ENCODE results near the gene EML1.

EML1 gene

DNA sequence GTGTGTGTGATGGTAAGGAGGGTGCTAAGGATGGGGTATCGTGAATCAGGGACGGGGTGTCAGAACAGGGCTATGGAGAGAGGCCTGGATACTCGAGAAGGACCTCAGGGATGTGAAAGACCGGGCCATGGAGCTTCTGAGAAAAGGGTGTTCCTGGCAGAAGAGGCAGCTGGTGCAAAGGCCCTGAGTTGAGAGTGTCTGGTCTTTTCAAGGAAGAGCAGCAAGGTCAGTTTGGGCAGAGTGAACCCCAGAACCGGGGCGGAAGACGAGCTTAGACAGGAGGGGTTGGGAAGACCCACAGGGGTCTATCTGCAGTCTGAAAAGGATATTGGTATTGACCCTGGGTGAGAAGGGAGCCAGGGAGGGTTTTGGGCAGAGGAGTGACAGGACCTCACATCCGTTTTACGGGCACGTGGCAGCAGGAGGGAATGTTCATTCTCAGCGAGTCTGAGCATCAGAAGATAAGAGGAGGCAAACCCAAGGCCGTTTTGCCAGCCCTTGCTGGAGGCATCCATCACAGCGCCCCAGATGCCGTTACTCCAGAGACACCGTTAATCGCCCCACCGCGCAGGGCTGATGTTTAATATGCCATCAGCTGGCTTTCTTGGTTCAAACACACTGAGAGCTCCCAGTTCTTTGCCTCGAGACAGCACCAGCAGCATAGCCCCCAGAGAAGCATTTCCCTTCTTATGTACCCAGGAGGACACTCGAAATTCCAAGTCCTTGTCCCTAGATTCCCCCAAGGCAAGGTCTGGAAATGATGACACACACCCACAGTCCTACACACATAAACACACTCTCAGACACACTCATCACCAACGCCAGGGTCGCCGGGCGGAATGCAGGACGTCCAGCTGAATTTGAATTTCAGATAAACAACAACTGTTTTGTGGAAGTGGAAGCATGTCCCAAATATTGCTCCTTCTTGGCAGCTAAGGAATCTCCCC, 41.4 kb upstream of the EML1 start:
- ChIA-PET CTCF (interaction anchor here (0.7 to 1.5 kb wide), 8 partner anchors 11 to 109 kb away, joined by 3 to 4 read pairs (median 3); no protein-coding TSS in a partner anchor), POLR2A (interaction anchor here (0.7 kb wide), 1 partner anchor 149 kb away, joined by 5 read pairs; no protein-coding TSS in a partner anchor)

DNA sequence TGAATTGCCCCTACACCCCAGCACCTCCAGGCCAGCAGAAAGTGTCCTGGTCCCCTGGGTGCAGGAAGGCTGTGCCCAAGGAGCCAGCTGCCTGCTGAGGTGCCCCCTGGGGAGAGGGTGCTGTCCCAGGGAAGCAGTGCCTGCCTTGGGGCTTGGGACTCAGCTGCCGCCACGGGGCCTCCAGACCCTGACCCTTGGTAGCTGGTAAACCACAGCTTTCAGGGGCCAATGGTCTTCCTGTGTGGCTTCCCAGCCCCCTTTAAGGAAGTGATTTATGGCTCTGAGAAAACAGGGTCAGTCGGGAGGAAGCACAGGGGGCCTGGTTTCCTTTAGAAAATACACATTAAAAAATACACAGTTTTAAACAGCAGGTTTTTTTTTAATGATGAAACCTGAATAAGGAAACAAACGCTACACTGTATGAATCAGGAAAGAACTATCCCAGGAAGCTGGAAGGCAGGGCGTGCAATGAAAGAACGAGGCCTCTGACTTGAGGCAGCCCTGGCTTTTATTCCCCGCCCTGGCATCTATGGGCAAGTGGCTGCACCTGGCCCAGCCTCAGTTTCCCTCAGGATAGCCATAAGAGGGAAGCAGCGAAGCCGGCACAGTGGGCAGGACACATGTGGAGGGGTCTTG, 40.6 kb upstream of the EML1 start:
- H3K9me3 ChIP-seq (ENCODE audit: control extremely low read depth in 1 of 5, control insufficient read depth in 4 of 5, insufficient read depth in 2 of 5, low read depth in 1 of 5, low read length in 4 of 5): no peaks in the 10 kb centered on the region
- peak overlapping the region in 6 of 7 experiments; percentile 16 to 70 (median 40) for H3K4me3 ChIP-seq (ENCODE audit: control insufficient read depth in 1 of 7, extremely low read depth in 1 of 7, insufficient read depth in 4 of 7, low read depth in 2 of 7, low read length in 6 of 7)
- DNase-seq: peak in 2 of 3 donors; percentile 66 to 77
- H3K27ac ChIP-seq (ENCODE audit: insufficient read depth in 1 of 2, low read depth in 1 of 2, low read length in 2 of 2, poor library complexity in 1 of 2, severe bottlenecking in 2 of 2): no peak overlapping the region
- POLR2A ChIA-PET: interaction anchor here (0.7 kb wide), 1 partner anchor 149 kb away, joined by 5 read pairs; no protein-coding TSS in a partner anchor
- 0% methylated on average over 6 of the region's 9 CpGs for WGBS (ENCODE audit: insufficient coverage)
- H3K36me3 ChIP-seq (ENCODE audit: control insufficient read depth in 4 of 4, insufficient read depth in 4 of 4, low read length in 3 of 4): no peaks in the 10 kb centered on the region
- H3K4me1 ChIP-seq (ENCODE audit: control extremely low read depth in 1 of 4, control insufficient read depth in 4 of 4, insufficient read depth in 4 of 4, low read length in 3 of 4): peaks cover 0 to 39% (median 27%) of the 10 kb centered on the region in 4 experiments
- peaks cover 0 to 51% (median 13%) of the 10 kb centered on the region in 5 experiments for H3K27me3 ChIP-seq (replicated peaks in 2 of 5; ENCODE audit: control insufficient read depth in 4 of 5, insufficient read depth in 5 of 5, low read length in 4 of 5)
- CTCF ChIA-PET: interaction anchor here (0.7 to 1.5 kb wide), 8 partner anchors 11 to 108 kb away, joined by 3 to 4 read pairs (median 3); no protein-coding TSS in a partner anchor

More for the DNA sequence above, 41.4 kb upstream of the EML1 start:
- peak overlapping the region in 3 of 7 experiments; percentile 47 to 70 (median 62) for H3K4me3 ChIP-seq (ENCODE audit: control insufficient read depth in 1 of 7, extremely low read depth in 1 of 7, insufficient read depth in 4 of 7, low read depth in 2 of 7, low read length in 6 of 7)
- H3K4me1 ChIP-seq (ENCODE audit: control extremely low read depth in 1 of 4, control insufficient read depth in 4 of 4, insufficient read depth in 4 of 4, low read length in 3 of 4): peaks cover 0 to 46% (median 30%) of the 10 kb centered on the region in 4 experiments
- DNase-seq: peak in 2 of 3 donors; percentile 46 to 56
- no peaks in the 10 kb centered on the region for H3K36me3 ChIP-seq (ENCODE audit: control insufficient read depth in 4 of 4, insufficient read depth in 4 of 4, low read length in 3 of 4)
- no peaks in the 10 kb centered on the region for H3K9me3 ChIP-seq (ENCODE audit: control extremely low read depth in 1 of 5, control insufficient read depth in 4 of 5, insufficient read depth in 2 of 5, low read depth in 1 of 5, low read length in 4 of 5)
- 29% methylated on average over 20 of the region's 25 CpGs for WGBS (ENCODE audit: insufficient coverage)
- H3K27ac ChIP-seq (ENCODE audit: insufficient read depth in 1 of 2, low read depth in 1 of 2, low read length in 2 of 2, poor library complexity in 1 of 2, severe bottlenecking in 2 of 2): no peak overlapping the region
- H3K27me3 ChIP-seq (replicated peaks in 2 of 5; ENCODE audit: control insufficient read depth in 4 of 5, insufficient read depth in 5 of 5, low read length in 4 of 5): peaks cover 0 to 53% (median 13%) of the 10 kb centered on the region in 5 experiments

DNA sequence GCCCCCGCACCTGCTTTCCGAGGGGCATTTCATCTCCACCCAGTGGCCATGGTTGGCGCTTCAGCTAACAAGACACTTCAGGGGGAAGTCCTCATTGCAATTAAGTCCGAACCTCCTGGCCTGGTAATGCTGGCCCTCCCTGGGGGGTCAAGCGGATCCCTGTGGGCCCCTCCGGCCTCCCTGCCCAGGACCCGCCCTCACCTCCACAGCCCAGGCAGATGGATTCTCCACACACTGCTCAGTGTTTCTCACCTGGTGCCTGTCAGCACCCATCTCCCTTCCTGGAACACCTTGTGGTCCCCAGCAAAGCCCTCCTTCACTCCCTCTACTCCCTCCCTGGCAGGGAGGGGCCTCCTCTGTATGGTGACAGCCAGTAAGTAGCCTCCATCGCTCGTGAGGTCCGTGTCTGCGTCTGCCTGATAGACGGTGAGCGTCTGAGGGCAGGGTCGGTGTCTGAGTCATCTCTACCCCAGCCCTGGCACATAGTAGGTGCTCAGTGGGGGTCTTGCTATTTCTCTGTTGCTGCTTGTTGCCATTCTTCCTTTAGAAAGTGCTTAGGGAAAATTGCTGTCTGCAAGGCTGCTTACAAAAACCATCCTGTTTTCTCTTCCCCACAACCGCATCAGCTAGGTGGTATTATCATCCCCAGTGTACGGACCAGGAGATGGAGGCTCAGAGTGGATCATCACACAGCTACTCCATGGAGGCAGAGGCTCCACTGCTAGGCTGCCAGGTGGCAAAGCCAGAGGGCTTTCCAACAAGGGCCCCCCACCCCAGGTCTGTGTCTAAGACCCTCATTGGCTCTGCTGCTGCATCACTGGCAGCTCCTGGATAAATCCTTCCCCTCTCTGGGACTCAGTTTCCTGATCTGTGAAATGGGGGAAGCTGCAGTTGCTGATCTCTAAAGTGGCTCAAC, 39.7 kb upstream of the EML1 start:
- H3K36me3 ChIP-seq (ENCODE audit: control insufficient read depth in 4 of 4, insufficient read depth in 4 of 4, low read length in 3 of 4): no peaks in the 10 kb centered on the region
- no peaks in the 10 kb centered on the region for H3K9me3 ChIP-seq (ENCODE audit: control extremely low read depth in 1 of 5, control insufficient read depth in 4 of 5, insufficient read depth in 2 of 5, low read depth in 1 of 5, low read length in 4 of 5)
- POLR2A ChIA-PET: no interaction called here
- DNase-seq: peak in 1 of 3 donors; percentile 45
- H3K4me1 ChIP-seq (ENCODE audit: control extremely low read depth in 1 of 4, control insufficient read depth in 4 of 4, insufficient read depth in 4 of 4, low read length in 3 of 4): peaks cover 0 to 36% (median 25%) of the 10 kb centered on the region in 4 experiments
- H3K4me3 ChIP-seq (ENCODE audit: control insufficient read depth in 1 of 7, extremely low read depth in 1 of 7, insufficient read depth in 4 of 7, low read depth in 2 of 7, low read length in 6 of 7): peak overlapping the region in 2 of 7 experiments; percentile 4 to 47
- H3K27ac ChIP-seq (ENCODE audit: insufficient read depth in 1 of 2, low read depth in 1 of 2, low read length in 2 of 2, poor library complexity in 1 of 2, severe bottlenecking in 2 of 2): no peak overlapping the region
- WGBS (ENCODE audit: insufficient coverage): 14% methylated on average over 13 of the region's 16 CpGs
- CTCF ChIA-PET: interaction anchor here (0.7 to 1.9 kb wide), 6 partner anchors 10 to 70 kb away, joined by 3 to 6 read pairs (median 4); partner anchors contain the start of gene CYP46A1
- H3K27me3 ChIP-seq (replicated peaks in 2 of 5; ENCODE audit: control insufficient read depth in 4 of 5, insufficient read depth in 5 of 5, low read length in 4 of 5): peaks cover 0 to 49% (median 12%) of the 10 kb centered on the region in 5 experiments

DNA sequence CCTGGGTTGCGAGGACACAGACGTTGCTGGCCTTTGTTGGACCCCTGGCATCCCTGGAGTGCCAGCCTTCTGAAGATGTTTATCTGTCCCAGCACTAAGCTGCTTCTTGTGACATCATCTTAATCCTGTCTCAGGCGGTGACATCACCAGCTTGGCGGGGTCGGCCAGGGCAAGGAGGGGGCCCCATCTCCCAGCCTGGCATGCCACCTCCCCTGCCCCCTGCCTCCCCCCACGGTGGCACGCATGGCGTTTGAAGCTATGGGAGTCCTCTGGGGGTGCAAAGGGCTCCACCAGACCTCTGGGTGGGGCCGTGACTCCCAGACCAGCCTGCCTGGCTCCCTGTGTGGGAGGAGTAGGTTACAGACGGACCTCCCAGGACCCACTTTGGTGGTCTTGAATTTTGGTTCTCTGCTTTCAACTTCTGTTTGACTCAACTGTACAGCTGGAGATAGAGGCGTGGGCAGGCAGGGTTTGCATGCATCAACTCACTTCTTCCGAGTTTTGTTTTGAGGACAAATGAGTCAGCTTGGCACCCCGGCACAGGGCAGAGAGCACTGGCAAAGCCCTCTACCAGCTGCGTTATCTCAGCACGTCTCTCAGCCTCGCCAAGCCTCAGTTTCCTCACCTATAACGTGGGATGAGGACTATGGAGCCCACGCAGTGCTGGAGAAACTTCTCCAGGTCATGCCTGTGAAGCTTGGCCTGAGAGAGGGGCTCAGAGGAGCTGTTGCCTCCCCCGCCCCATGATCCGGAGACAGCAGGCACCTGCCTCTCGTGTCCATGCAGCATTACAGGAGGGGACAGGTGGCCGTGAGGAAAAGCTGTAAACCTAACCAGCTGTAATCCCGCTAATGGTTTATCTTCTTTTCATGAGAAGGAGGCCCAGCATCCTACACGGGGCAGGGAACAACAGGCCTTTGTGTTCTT, 38.8 kb upstream of the EML1 start:
- Histone ChIP-seq H3K27me3 (replicated peaks in 2 of 5; ENCODE audit: control insufficient read depth in 4 of 5, insufficient read depth in 5 of 5, low read length in 4 of 5) (peaks cover 0 to 56% (median 11%) of the 10 kb centered on the region in 5 experiments), H3K9me3 (ENCODE audit: control extremely low read depth in 1 of 5, control insufficient read depth in 4 of 5, insufficient read depth in 2 of 5, low read depth in 1 of 5, low read length in 4 of 5) (no peaks in the 10 kb centered on the region), H3K4me3 (ENCODE audit: control insufficient read depth in 1 of 7, extremely low read depth in 1 of 7, insufficient read depth in 4 of 7, low read depth in 2 of 7, low read length in 6 of 7) (no peak overlapping the region), H3K36me3 (ENCODE audit: control insufficient read depth in 4 of 4, insufficient read depth in 4 of 4, low read length in 3 of 4) (no peaks in the 10 kb centered on the region), H3K4me1 (ENCODE audit: control extremely low read depth in 1 of 4, control insufficient read depth in 4 of 4, insufficient read depth in 4 of 4, low read length in 3 of 4) (peaks cover 0 to 36% (median 25%) of the 10 kb centered on the region in 4 experiments), H3K27ac (ENCODE audit: insufficient read depth in 1 of 2, low read depth in 1 of 2, low read length in 2 of 2, poor library complexity in 1 of 2, severe bottlenecking in 2 of 2) (no peak overlapping the region)
- POLR2A ChIA-PET: no interaction called here
- CTCF ChIA-PET: interaction anchor here (0.7 to 1.9 kb wide), 7 partner anchors 8 to 71 kb away, joined by 3 to 6 read pairs (median 4); partner anchors contain the start of gene CYP46A1
- no peak for DNase-seq
- WGBS (ENCODE audit: insufficient coverage): 89% methylated on average over 21 of the region's 24 CpGs

DNA sequence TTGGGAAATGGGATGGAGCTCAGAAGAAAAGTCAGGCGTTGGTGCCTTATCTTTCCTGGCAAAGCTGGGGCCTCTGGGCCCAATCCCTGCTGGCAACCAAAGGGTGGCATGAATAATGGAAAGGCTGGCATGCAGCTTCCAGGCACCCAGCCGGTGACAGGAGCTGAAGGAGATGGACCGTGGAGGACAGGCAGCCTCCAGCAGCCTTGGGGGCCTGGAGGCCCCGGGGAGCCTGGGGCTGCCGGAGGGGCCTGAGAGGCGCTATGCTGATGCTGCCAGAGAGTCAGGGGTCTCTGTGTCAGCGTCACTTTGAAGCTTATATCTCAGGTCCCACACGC, 38.2 kb upstream of the EML1 start:
- Histone ChIP-seq H3K27ac (ENCODE audit: insufficient read depth in 1 of 2, low read depth in 1 of 2, low read length in 2 of 2, poor library complexity in 1 of 2, severe bottlenecking in 2 of 2) (no peak overlapping the region), H3K4me3 (ENCODE audit: control insufficient read depth in 1 of 7, extremely low read depth in 1 of 7, insufficient read depth in 4 of 7, low read depth in 2 of 7, low read length in 6 of 7) (no peak overlapping the region), H3K9me3 (ENCODE audit: control extremely low read depth in 1 of 5, control insufficient read depth in 4 of 5, insufficient read depth in 2 of 5, low read depth in 1 of 5, low read length in 4 of 5) (no peaks in the 10 kb centered on the region), H3K36me3 (ENCODE audit: control insufficient read depth in 4 of 4, insufficient read depth in 4 of 4, low read length in 3 of 4) (no peaks in the 10 kb centered on the region), H3K27me3 (replicated peaks in 2 of 5; ENCODE audit: control insufficient read depth in 4 of 5, insufficient read depth in 5 of 5, low read length in 4 of 5) (peaks cover 0 to 58% (median 8%) of the 10 kb centered on the region in 5 experiments), H3K4me1 (ENCODE audit: control extremely low read depth in 1 of 4, control insufficient read depth in 4 of 4, insufficient read depth in 4 of 4, low read length in 3 of 4) (peaks cover 0 to 36% (median 25%) of the 10 kb centered on the region in 4 experiments)
- ChIA-PET CTCF (interaction anchor here (1.1 to 1.9 kb wide), 5 partner anchors 8 to 71 kb away, joined by 3 to 6 read pairs (median 4); partner anchors contain the start of gene CYP46A1), POLR2A (no interaction called here)
- WGBS (ENCODE audit: insufficient coverage): 98% methylated on average over 8 of the region's 8 CpGs
- no peak for DNase-seq

Measured in common myeloid progenitor, CD34-positive (primary cell).